Fibroblast of the aortic adventitia (primary cell): ENCODE data around the gene GDF7. TPM values are rescaled to one million over a fixed set of nuclear protein-coding genes. Genes with fewer than 3 reads are reported as not detected.
A peak's percentile ranks its signal among the peaks of the same experiment; 100 is the strongest.

ENCODE experiments used
- DNase-seq: peaks from one replicate; pipeline ENCODE4 v3.0.0-alpha.2; 2010; ENCODE audit warnings: low read depth
- H3K4me3 ChIP-seq: 2 replicates; pipeline ENCODE4 v1.5.1; 2011; ENCODE audit warnings: low read depth, mild to moderate bottlenecking, control low read depth, low read length, moderate library complexity
- CTCF ChIP-seq: IDR thresholded peaks from 2 replicates; pipeline ENCODE4 v1.5.1; 2011; ENCODE audit warnings: mild to moderate bottlenecking, low read length, control low read depth, inconsistent platforms; ENCODE audit not compliant: insufficient read depth
- total RNA-seq: library from RNA; depleted of rRNA; stranded (reverse); fragments of >200 nt; gene quantifications from 2 replicates; pipeline ENCODE4 v1.2.3, GENCODE V29; 2012; ENCODE audit warnings: low replicate concordance

The GDF7 gene
- under 0.01 TPM in 1 of 2 replicates, not detected in the other for total RNA-seq

GRCh38 chr2:20666304-20667150, at the start of gene GDF7:
Gene GDF7, plus strand, starts transcription at chr2:20667144. Its CDS starts 96 bp downstream, at chr2:20667240.
- peak; percentile 6 for DNase-seq
- H3K4me3 ChIP-seq, result peak within 1 kb of the TSS; percentile 51
- TF ChIP-seq CTCF, result no peak

DNA sequence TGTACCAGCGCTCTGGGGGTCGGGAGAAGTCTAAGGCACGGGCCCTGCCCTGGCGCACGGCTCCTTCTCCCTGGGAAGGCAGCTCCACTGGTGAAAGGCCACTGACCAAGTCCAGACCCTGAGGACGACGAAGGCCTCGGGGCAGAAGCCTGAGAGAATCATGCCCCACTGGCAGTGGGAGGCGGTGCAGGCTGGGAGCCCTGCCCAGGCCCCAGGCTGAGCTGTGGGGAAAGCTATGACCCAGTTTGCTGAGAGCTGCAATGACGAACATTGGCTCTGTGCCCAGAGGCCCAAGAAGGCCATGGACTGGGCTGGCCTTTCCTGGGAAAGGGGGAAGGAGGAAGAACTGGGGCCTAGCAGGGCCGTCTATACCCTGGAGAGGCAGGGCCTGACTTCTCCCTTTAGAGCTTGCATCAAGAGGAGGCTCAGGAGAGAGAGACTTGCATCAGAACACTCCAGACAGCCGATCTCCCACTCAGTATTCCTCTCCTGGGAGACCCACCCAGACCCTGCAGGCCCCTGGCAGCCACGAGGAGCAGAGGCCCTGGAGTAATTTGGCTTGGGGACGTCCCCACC, 49.0 kb upstream of the GDF7 start:
- DNase-seq, result peak; percentile 100
- peak; percentile 74 for TF ChIP-seq CTCF
- no peak overlapping the region for H3K4me3 ChIP-seq

GRCh38 chr2:20618468-20618885, 48.5 kb upstream of the GDF7 start:
- no peak overlapping the region for H3K4me3 ChIP-seq
- DNase-seq, result peak; percentile 66
- TF ChIP-seq CTCF, result no peak

- no peak for DNase-seq
- no peak for TF ChIP-seq CTCF
- no peak overlapping the region for H3K4me3 ChIP-seq
Observed at GRCh38 chr2:20618886-20619521, 47.9 kb upstream of the GDF7 start.

DNA sequence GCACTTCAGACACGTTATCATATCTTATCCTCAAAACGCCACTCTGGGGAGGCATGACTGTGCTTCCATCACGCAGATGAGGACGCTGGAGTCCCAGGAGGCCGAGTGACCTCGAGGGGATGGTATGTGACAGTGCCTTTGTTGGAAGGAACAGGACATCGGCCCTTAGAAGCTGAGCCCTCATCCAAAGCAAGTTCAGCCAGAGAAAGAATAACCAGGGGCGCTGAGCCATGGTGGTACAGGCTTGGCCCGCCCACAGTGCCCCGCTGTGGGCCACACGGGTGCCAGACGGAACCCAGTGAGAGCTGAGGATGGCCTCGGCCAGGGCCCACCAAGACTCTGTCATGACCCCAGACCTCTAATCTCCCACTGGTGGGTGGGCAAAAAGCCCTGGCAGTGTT, 47.3 kb upstream of the GDF7 start:
- no peak for DNase-seq
- H3K4me3 ChIP-seq, result no peak overlapping the region

DNA sequence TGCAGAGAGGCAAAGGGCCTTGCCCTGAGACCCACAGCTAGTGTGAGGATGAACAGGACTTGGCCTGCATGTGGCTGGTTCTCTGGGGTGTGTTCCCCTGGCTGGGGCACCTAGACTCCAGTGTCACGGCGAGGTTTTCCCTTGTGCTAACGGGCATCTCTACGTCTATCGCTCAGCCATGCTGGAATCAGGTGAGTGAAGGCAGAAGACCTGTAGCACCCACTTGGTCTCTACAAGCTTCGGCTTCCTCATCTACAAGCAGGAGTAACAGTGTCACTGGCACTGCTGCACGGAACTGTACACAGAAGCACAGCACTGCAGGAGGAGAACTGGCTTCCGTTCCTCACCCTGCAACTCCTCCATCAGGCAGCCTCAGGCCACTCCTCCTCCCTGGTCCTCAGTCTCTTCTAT, 46.7 kb upstream of the GDF7 start:
- no peak for DNase-seq
- no peak overlapping the region for H3K4me3 ChIP-seq
- TF ChIP-seq CTCF, result no peak

More for the DNA sequence above, 47.3 kb upstream of the GDF7 start:
- TF ChIP-seq CTCF, result no peak
